ENCODE measurements around the gene IGF2R.

Gene IGF2R

DNA sequence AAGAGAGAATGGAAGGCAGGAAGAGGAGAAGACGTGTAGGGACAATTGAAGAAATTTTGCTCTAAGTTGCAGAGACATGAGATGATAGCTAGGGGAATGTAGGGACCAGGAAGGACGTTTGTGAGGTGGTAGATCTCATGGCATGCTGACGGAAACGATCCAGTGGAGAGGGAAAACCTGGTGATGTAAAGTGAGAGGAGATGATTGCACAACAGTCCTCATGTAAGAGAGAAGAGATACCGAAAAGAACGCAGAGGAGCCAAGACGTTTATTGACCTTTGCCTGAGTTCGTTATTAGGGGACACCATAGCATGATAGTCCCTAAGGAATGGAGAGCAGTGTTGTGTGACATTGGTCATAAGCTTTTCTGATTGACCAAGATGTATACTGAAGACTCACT, 55.3 kb downstream of the IGF2R start:
- no peak for DNase-seq (ENCODE audit: low read depth in 2 of 2)

DNA sequence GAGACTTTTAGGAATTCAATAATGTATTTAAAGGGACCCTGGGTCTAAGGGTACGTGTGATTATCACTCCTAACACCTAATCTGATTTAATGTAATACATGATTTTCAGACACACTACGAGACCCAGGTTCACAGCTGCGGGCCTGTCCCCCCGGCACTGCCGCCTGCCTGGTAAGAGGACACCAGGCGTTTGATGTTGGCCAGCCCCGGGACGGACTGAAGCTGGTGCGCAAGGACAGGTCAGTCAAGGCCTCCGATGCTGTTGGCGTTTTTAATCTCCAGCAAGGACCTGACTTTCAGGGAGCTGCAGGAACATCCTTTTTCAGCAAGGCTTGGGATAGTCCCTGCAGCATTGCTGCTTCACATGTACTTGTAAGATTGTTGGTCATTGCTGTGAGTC, 58.2 kb downstream of the IGF2R start:
- no peak for DNase-seq (ENCODE audit: low read depth in 2 of 2)

DNA sequence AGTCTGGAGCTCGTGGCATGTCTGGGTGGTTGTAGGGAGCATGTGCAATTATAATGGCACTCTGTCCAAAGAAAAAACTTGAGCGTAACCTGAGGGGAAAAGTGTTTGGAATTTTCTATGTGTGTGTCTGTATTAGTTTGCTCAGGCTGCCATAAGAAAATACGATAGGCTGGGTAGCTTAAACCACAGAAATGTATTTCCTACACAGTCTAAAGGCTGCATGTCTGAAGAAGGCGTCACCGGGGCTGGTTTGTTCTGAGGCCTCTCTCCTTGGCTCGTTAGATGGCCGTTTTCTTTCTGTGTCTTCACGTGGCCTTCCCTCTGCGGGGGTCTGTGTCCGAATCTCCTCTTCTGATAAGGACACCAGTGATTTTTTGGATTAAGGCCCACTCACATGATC, 59.0 kb downstream of the IGF2R start:
- DNase-seq (ENCODE audit: low read depth in 2 of 2): no peak

DNA sequence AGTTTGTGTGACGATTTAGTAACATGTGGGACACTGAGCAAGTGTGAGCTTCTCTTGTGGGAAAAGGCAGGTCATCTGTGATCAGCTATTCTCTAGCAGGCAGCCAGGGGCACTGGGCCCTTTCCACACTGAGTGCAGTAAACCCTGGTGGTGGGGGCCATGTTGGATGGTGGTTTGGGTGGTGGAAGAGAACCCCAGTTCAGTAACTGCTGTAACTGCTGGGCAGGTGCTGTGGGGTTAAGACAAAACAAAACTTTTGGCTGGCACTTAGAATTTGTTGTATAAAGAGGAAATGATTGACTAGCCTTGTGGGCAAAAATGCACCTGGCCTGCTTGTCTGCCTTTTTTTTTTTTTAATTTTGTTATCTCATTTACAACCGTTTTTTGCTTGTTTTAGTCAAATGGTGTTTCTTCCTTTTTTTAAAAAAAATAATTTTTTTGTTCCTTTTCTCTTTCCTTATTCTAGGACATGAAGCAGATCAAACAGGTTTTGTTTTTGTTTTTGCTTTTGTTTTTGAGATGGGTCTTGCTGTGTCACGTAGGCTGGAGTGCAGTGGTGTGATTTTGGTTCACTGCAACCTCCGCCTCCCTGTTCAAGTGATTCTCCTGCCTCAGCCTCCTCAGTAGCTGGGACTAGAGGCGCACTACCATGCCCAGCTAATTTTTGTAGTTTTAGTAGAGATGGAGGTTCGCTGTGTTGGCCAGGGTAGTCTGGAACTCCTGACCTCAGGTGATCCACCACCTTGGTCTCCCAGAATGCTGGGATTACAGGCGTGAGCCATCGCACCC, 59.8 kb downstream of the IGF2R start:
- no peak for DNase-seq (ENCODE audit: low read depth in 2 of 2)

DNA sequence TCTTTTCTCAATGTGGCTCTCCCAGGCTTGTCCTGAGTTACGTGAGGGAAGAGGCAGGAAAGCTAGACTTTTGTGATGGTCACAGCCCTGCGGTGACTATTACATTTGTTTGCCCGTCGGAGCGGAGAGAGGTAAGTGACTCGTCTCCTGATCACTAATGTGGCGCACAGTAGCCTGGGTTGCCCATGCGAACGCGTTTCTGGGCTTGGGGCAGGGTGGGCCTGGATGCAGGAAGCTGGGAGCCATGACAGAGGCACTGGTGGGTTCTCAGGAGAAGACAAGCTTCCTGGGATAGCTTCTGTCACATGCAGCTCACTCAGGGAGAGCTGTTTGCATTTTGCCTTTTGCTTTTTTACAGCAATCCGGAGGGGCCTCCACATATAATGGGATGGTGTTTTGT, 60.6 kb downstream of the IGF2R start:
- DNase-seq (ENCODE audit: low read depth in 2 of 2): no peak

DNA sequence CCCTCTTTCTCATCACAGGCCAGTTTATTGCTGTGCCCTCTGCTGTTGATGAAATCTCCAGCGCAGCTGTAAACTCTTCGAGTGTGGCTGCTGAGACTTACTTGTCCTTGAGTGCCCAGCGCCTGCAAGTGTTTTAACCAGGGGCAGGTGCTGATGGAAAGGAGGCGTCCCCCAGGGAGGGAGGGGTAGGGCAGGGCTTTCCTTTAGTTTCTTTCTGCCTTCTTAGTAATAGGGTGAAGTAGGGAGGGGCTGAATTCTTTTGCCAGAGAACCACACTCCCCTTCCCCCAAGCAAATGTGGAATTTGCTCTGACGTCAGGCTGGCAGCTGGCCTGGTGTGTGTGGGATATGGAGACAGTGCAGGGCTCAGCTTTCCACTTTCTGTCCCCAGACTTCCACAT, 61.2 kb downstream of the IGF2R start:
- DNase-seq (ENCODE audit: low read depth in 2 of 2): no peak

DNA sequence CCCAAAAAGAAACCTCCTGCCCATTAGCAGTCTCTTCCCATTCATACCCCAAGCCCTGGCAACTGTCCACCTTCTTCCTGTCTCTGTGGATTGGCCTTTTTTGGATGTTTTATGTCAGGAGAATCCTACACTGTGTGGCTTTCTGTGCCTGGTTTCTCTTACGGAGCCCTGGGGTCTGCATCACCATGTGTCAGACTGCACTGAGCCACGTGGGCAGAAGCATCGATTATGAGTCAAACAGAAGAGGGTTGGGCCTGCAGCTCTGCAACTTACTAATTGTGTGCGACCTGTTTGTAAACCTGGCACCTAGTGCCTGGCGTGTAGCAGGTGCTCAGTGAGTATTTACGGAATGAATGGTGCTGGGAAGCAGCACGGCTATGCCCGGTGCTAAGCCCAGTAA, 62.6 kb downstream of the IGF2R start:
- DNase-seq (ENCODE audit: low read depth in 2 of 2): no peak

DNA sequence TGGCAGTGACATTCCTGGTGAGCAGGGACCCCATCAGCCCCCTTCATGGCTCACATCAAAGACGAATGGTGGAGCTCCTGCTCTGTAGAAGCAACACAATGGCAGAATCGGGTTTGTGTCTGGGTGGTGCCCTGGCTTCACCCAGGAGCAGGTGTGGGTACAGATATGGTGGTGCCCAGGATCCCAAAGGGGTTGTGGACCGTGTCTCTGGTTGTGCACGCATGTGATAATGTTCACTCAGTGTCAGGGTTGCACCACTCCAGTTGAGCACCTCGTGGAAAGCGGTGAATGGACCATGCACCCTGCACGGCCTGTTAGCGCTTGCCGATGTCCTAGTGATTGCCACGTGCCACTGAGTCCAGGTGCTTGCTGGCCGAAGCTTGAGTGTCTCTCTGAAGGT, 63.0 kb downstream of the IGF2R start:
- no peak for DNase-seq (ENCODE audit: low read depth in 2 of 2)

DNA sequence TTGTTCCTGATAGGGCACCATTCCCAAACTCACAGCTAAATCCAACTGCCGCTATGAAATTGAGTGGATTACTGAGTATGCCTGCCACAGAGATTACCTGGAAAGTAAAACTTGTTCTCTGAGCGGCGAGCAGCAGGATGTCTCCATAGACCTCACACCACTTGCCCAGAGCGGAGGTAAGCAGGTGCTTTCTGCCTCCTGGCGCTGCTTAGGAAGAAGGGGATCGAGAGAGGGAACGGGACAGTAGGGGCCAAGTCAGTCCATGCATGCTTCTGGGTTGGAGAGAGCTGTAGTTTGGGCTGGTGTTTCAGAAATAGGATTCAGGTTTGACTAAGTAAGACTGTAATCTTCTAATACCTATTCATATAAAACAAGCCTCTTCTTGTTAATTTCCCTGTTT, 63.7 kb downstream of the IGF2R start:
- no peak for DNase-seq (ENCODE audit: low read depth in 2 of 2)

DNA sequence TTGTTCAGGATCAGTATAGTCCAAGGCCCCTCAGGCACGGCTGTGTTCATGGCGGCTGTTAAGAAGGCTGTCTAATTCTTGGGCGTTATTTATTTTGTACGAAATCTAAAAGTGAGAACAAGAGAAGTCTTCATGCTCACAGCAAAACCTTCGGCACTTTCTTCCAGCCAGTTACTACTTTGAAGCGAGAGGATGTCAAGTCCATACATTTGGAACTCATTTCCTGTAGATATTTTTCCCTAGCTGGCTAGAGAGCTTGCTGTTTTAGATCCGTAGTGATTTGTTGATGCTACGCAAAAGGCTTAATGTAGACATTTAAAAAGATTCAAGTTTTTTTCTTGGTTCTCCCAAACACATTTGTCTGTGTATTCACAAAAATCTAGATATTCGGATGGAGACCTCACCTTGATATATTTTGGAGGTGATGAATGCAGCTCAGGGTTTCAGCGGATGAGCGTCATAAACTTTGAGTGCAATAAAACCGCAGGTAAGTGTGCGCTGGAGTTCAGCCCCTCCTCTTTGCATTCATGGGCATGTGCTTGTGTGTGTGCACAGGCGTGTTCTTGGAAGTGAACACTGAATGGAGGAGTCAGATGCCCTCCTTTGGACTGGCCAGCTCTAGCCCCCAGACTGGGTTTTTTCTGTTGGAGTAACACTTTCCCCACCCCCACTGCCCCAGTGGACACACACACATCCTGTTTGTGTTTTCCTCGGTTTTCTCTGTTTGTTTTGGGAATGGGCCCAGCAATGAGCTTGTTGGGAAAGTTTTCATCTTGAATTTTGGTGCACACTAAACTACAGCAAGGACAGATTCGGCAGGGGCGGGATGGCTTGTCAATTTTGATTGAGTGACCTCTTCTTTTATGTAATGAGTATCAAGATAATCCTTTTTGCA, 65.4 kb downstream of the IGF2R start:
- no peak for DNase-seq (ENCODE audit: low read depth in 2 of 2)

DNA sequence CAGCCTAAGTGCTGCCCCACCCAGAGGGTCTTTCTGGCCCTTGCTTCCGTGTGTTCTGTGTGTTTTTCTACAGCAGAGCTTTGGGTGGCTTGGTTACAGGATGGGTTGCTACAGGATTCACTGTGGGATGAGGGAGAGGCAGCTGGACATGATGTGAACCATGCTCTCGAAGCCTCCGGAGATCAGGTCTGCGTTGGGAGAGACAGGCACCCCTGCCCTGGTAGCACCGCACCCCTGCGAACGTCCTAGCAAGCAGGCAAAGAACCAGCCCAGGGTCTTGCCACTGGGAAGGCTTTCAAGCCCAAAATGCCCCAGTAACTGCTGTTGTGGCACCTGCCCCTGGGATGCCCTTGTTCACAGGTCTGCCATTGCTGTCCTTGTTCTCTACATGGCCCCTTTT, 66.4 kb downstream of the IGF2R start:
- no peak for DNase-seq (ENCODE audit: low read depth in 2 of 2)

DNA sequence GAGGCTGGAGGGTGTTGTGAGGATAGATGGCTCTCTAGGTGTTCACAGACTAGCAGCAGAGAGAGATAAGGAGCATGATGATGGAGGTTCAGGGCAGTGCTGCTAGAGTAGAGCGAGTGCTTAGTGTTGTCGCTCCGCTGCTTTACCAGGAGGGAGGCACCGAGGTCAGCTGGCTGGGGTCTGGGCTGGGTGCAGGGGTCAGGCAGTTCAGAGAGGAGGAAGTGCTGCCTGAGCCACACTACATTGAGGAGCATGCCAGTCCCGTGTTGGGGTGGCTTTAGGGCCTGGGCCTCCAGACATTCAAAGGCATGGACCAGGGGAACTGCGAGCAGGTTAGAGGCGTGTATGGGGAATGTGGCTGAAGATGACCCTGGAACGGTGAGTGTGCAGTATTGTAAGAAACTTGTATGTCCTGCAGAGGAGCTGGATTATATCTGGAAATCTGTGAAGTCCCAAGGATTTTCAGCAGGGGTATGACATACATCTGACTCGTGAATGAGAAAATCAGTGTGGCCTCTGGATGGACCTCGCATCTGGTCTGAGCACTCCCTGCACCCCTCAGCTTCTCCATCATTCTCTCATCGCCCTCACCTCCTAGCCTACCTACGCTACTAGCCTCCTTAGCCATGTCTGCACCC, 66.9 kb downstream of the IGF2R start:
- no peak for DNase-seq (ENCODE audit: low read depth in 2 of 2)

DNA sequence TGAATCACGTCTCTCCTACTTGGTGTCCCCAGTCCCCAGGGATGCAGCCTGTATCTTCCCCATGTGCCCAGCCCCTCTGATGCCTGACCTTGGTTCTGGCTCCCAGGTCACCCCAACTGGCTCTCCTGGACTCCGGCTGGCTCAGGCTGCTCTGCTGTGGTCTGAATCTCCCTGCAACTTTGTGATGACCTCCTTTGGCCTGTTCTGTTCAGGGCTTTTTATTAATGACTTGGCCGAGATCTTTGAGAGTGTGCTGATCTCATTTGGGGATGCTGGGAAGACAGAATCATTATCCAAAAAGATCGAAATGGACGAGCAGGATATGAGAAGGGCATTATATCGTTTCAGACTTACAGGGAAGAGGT, 67.4 kb downstream of the IGF2R start:
- DNase-seq (ENCODE audit: low read depth in 2 of 2): no peak

DNA sequence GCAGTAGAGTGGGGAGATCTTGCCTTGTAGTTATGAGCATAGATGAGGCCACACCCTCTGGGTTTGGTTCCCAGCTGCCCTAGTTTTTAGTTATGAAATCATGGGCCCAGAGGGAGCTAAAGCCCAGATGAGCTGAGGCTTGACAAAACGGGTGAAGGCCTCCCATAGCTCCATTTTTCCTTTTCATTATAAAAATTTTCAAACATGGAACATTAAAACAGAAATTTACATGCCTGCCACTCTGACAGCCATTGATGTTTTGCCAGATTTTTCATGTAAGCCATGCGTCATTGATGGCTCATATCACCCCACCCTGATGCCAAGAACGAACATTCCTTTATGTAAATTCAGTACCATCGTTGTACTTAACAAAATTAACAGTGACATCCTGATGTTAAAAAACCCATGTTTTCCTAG, 67.9 kb downstream of the IGF2R start:
- no peak for DNase-seq (ENCODE audit: low read depth in 2 of 2)

DNA sequence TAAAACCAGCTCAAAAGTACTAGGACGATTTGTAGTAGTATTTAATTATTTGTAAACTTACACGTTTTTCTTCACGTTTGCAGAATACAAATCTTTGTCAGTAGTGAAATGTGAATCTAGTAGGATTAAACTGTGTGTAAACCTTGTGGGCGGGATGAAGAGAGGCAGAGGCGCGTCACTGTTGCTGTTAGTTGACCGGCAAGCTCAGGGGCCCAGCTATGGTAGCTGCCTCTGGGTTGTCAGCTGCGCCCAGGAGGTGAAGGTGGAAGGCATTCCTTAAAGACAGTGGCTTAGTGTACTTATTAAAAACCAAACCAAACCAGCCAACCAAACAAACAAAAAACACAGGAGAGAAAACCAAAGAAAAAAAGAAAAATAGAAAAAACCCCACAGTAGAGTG, 69.6 kb downstream of the IGF2R start:
- DNase-seq (ENCODE audit: low read depth in 2 of 2): no peak

DNA sequence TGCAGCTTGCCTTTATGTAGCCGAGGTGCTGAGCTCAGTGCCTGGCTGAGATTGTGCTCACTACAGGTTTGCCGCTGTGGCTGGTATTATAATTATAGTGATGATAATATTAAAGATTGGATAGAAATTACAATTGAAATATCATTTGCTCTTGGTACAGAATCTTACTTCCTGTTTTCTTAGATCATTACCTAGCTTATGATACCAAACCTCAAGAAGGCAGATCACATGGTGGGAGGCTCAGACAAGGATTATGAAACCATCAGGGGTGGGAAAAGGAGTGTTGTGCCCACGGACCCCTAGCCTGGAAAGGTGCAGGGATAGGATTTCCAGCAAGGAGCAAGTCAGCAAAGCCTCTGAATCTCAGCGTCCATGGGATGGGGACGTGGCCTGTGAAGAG, 70.6 kb downstream of the IGF2R start:
- no peak for DNase-seq (ENCODE audit: low read depth in 2 of 2)

DNA sequence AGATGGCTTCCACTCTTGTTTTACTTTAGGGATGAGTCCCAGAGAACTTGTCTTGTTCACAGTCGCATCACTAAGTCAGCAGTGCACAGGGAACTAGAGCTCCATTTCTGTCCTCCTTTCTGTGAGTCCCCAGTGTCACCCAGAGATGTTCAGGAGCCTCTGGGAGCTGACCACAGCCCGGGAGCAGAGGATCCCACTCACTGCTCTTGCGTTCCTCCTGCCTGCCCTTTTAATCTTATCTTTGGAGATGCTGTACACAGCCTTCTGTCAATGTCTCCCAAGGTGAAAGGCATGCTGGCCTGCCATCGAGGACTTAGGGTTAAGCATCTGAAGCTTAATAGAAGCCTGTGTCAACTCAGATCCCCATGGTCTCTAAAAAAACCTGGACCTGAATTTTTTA, 71.2 kb downstream of the IGF2R start:
- no peak for DNase-seq (ENCODE audit: low read depth in 2 of 2)

DNA sequence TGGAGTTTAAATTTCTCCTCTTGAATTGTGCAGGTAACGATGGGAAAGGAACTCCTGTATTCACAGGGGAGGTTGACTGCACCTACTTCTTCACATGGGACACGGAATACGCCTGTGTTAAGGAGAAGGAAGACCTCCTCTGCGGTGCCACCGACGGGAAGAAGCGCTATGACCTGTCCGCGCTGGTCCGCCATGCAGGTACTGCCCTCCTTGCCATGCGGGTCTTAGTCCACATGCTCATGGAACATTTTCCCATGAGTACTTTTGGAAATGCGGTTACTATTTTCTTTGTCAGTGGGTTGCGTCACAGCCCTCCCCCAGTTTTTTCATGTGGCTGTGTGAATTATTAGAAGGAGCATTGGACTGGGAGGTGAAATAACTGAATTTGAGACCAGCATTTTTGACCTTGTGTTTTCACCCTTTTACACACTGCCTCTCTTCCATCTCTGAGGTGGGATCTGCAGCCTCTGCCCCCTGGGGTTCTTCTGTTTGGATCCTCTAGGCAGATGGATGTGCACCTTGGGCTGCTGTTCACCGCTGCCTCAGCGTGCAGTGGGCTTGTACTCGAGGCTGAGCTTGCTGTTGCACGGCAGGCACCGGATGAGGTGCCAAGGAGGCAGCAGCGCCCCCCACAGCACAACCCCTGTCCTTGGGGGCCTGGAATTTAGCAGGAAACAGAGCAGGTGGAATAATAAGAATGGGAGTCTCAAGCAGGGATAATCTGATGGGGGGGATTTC, 71.8 kb downstream of the IGF2R start:
- DNase-seq (ENCODE audit: low read depth in 2 of 2): no peak

DNA sequence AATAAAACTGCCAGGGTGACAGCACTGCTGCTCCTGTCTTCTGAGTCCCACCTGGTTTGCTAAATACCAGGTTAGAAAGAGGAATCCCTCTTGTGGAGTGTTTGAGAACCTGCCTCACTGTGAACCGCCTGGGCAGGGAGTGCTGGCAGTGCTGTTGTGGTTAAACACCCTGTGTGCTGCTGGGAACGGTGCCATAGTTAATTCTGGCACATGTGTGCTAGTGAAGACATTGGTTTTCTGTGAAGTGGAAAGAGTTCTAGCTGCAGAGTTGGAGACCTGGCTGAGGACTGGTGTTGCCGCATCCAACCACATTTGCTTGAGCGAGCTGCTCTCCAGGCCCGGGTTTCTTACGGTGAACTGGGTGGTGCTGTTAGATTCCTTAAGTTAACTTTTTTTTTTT, 72.7 kb downstream of the IGF2R start:
- DNase-seq (ENCODE audit: low read depth in 2 of 2): no peak

DNA sequence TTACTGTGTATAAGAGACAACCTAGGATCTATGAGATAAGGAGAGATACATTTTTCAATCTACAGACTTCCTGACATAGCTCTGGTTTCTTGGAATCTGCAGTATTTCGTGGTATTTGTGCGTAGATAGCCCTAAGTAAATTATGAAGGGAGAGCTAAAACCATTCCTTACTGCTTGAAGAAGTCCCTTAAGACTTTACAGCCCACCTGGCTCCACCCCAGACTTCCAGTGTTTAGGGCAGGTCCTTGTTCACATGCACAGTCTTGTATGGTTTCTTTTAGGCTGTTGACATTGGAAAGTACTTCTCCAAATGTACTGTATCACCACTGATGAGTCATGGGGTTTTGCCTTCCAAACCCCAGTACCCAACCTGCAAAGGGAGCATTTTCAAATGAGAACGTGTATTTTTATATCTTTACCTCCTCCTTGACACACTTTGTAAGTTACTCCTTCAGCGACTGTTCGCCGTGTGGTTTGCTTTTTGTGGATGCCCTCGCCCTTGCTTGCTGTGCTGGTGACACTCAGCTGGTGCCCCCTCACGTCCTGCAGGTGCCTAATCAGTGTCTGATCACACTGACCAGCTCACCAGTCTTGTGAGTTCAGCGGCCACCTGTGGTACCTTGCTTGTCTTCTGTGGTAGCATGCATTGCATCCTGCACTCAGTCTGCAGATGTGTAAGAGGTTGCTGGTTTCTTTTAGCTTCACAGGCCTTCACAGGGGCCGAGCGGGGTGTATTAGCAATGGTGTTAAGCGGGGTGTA, 73.3 kb downstream of the IGF2R start:
- no peak for DNase-seq (ENCODE audit: low read depth in 2 of 2)

DNA sequence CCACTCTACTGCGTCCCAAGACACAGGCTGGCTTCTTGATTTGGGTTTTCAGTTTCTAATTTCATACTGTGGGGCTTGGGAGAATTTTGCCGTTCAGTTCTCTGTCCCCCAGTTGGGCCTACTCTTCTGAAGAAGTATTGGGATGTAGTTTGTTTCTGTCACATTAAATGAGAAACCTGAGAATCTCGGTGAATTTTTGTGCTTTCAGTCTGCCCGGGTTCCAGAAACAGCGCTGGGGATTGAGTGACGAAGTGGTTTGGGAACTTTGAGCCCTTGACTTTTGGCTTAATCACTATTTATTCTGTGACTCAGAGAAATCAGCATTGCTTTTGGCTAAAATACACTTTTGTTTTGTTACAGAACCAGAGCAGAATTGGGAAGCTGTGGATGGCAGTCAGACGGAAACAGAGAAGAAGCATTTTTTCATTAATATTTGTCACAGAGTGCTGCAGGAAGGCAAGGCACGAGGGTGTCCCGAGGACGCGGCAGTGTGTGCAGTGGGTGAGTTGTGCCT, 74.0 kb downstream of the IGF2R start:
- no peak for DNase-seq (ENCODE audit: low read depth in 2 of 2)
